Uterus (tissue), 4 donors: Measurements from ENCODE around the gene CKAP2L. TPM values are rescaled to one million over a fixed set of nuclear protein-coding genes. Genes with fewer than 3 reads are reported as not detected.

Source experiments
- DNase-seq, 2 donors: peaks; one replicate each; pipeline ENCODE4 v3.0.0-alpha.2; 2019 to 2020
- H3K27ac ChIP-seq, 2 donors: fragments of 200-600 bp; sonication (generic); 1 replicate in 1 of 2; 2 replicates in 1 of 2; pipeline ENCODE4 v1.5.1; 2016 to 2018
- H3K27me3 ChIP-seq, 2 donors: fragments of 200-600 bp; sonication (generic); one replicate each; pipeline ENCODE4 v1.5.1; 2018 to 2019; ENCODE audit warnings: control low read depth in 1 of 2
- H3K36me3 ChIP-seq, 2 donors: fragments of 200-600 bp; sonication (generic); one replicate each; pipeline ENCODE4 v1.5.1; 2019; ENCODE audit warnings: control low read depth in 1 of 2
- H3K4me1 ChIP-seq, 2 donors: fragments of 200-600 bp; sonication (generic); one replicate each; pipeline ENCODE4 v1.5.1; 2018 to 2019; ENCODE audit warnings: control low read depth in 1 of 2
- H3K4me3 ChIP-seq, 2 donors: fragments of 200-600 bp; sonication (generic); 1 replicate in 1 of 2; 2 replicates in 1 of 2; pipeline ENCODE4 v1.5.1; 2018 to 2019; ENCODE audit warnings: mild to moderate bottlenecking in 1 of 2
- H3K9me3 ChIP-seq, 2 donors: fragments of 200-600 bp; sonication (generic); one replicate each; pipeline ENCODE4 v1.5.1; 2019; ENCODE audit warnings: control low read depth in 1 of 2
- POLR2A ChIP-seq, 2 donors: fragments of 450-650 bp; IDR thresholded peaks; one replicate each; pipeline ENCODE4 v1.6.1; 2016; ENCODE audit warnings: antibody characterized with exemption in 2 of 2, mild to moderate bottlenecking in 1 of 2, moderate library complexity in 1 of 2
- intact Hi-C: fragments of 100-400 bp; cut with DNase I; formaldehyde crosslinking; loops from one replicate; pipeline ENCODE4 v1.15.1; 2023; ENCODE audit warnings: low total_unique reads
- total RNA-seq, 4 donors: library from RNA; depleted of rRNA in 3 of 4; stranded (reverse); fragments of >200 nt in 3 of 4; gene quantifications; one replicate each; pipeline versions ENCODE4 v1.1.0 to v1.2.4, GENCODE V29; 2014 to 2023
- TF ChIP-seq, protein P1 (sequence below), 4 experiments: fragments of 200-600 bp in 2 of 4; fragments of 450-650 bp in 2 of 4; sonication (generic) in 2 of 4; IDR thresholded peaks; one replicate each; pipeline ENCODE4 v1.5.1; 2016 to 2019; ENCODE audit warnings: antibody characterized with exemption in 4 of 4, mild to moderate bottlenecking in 2 of 4, moderate library complexity in 1 of 4
- donor health status: DM: yes; HTN: yes; CAD: no.

Gene CKAP2L
- total RNA-seq, 4 donors from 2014 or later = 8.8 TPM; not detected in 3

DNA sequence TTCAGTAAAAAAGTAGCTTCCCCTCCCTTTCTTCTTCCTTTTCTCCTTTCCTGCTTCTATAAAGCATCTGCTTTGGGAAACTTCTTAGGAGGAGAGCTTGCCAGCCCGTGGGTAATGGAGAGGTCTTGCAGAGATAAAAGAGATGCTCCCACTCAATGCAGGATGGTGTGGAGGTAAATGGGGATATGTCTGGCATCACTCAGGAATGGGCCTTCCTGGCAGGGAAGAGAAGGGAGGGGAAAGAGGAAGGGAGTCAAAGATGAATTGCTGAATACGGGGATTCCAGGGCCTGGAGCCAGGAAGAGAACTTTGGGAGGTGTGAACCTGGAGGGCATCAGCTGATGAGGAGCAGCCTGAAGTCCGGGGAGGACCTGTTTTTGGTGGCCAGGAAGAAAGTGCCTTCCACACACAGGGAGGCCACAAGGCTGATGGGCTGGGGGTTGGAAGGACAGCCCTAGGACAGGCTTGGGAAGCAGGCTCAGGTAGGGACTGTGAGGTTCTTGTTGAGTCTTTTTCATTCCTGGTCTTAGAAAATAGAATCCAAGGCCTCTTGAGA is 46.9 kb upstream of the CKAP2L start:
- intact Hi-C loops = no loop called here
- TF ChIP-seq, protein P1, sequence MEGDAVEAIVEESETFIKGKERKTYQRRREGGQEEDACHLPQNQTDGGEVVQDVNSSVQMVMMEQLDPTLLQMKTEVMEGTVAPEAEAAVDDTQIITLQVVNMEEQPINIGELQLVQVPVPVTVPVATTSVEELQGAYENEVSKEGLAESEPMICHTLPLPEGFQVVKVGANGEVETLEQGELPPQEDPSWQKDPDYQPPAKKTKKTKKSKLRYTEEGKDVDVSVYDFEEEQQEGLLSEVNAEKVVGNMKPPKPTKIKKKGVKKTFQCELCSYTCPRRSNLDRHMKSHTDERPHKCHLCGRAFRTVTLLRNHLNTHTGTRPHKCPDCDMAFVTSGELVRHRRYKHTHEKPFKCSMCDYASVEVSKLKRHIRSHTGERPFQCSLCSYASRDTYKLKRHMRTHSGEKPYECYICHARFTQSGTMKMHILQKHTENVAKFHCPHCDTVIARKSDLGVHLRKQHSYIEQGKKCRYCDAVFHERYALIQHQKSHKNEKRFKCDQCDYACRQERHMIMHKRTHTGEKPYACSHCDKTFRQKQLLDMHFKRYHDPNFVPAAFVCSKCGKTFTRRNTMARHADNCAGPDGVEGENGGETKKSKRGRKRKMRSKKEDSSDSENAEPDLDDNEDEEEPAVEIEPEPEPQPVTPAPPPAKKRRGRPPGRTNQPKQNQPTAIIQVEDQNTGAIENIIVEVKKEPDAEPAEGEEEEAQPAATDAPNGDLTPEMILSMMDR (IDR thresholded peaks at IDR 0.05) = no peak
- TF ChIP-seq POLR2A (IDR thresholded peaks at IDR 0.05) = no peak
- Histone ChIP-seq H3K36me3 (no peaks in the 10 kb centered on the region), H3K27me3 (no peaks in the 10 kb centered on the region), H3K27ac (no peak overlapping the region), H3K9me3 (no peaks in the 10 kb centered on the region), H3K4me1 (no peaks in the 10 kb centered on the region), H3K4me3 (no peak overlapping the region)
- DNase-seq = no peak

DNA sequence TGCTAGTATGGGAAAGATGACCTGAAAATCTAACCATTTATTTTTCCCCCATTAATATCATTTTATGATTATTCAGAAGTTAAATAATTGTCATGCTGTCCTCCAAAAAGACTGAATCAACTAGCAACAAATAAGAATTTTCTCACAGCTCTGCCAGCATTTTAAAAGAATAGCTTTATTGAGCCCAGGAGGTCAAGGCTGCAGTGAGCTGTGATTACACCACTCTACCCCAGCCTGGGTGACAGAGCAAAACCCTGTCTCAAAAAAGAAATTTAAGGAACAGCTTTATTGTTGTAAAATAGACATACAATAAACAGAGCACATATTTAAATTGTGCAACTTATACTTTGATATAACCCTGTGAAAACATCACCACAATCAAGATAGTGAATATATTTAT is 44.7 kb upstream of the CKAP2L start:
- H3K27me3 ChIP-seq = no peaks in the 10 kb centered on the region
- no peak overlapping the region for H3K4me3 ChIP-seq
- TF ChIP-seq, protein P1 (IDR thresholded peaks at IDR 0.05) = no peak
- TF ChIP-seq POLR2A (IDR thresholded peaks at IDR 0.05) = no peak
- no peak for DNase-seq
- intact Hi-C loops = no loop called here
- no peaks in the 10 kb centered on the region for H3K9me3 ChIP-seq
- no peak overlapping the region for H3K27ac ChIP-seq
- no peaks in the 10 kb centered on the region for H3K4me1 ChIP-seq
- H3K36me3 ChIP-seq = no peaks in the 10 kb centered on the region

DNA sequence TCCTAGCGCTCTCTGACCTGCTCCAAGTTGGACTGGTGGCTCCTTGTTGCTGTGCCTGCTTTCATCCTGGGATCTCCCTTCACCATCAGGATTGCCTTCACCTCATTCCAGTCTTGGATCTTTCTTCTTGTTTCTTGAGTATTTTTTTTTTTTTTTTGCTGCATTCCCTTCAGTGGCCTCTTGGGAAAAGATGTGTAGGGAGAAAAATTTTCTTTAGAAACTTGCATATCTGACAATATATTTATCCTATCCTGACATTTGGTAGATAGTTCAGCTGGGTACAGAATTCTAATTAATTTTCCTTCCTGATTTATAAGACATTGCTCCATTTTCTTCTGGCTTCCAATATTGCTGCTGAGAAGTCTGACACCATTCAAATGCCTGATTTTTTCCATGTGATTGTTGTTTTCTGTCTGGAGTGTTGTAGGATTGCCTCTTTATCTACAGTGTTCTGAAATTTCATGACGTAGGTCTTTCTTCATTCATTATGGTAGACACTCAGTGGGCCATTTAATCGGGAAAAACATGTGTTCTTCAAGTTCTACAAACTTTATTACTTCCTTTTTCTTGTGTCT is 42.9 kb upstream of the CKAP2L start:
- Histone ChIP-seq H3K4me1 (no peaks in the 10 kb centered on the region), H3K9me3 (no peaks in the 10 kb centered on the region), H3K27me3 (no peaks in the 10 kb centered on the region), H3K36me3 (no peaks in the 10 kb centered on the region), H3K27ac (no peak overlapping the region), H3K4me3 (no peak overlapping the region)
- intact Hi-C loops = no loop called here
- DNase-seq = no peak
- TF ChIP-seq POLR2A (IDR thresholded peaks at IDR 0.05) = no peak
- TF ChIP-seq, protein P1 (IDR thresholded peaks at IDR 0.05) = no peak

DNA sequence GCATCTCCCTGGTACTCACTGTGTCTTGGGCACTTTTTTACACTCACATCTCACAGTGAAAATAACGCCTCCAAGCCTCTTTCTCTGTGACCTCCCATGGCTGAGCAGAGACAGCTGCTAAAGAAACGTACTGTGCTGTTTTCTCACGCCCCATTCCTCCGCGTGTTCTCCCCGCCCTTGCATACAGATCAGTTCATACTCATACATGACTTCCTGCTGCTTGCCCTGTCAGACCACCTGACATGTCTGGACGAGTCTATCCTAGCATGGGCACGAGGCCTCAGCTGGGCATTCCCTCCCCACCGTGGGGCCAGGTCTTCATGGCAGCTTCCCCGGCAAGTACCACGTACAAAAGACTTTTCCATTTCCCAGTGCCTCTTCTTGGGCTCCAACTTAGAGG is 41.1 kb upstream of the CKAP2L start:
- no peak for TF ChIP-seq POLR2A (IDR thresholded peaks at IDR 0.05)
- TF ChIP-seq, protein P1 (IDR thresholded peaks at IDR 0.05) = no peak

DNA sequence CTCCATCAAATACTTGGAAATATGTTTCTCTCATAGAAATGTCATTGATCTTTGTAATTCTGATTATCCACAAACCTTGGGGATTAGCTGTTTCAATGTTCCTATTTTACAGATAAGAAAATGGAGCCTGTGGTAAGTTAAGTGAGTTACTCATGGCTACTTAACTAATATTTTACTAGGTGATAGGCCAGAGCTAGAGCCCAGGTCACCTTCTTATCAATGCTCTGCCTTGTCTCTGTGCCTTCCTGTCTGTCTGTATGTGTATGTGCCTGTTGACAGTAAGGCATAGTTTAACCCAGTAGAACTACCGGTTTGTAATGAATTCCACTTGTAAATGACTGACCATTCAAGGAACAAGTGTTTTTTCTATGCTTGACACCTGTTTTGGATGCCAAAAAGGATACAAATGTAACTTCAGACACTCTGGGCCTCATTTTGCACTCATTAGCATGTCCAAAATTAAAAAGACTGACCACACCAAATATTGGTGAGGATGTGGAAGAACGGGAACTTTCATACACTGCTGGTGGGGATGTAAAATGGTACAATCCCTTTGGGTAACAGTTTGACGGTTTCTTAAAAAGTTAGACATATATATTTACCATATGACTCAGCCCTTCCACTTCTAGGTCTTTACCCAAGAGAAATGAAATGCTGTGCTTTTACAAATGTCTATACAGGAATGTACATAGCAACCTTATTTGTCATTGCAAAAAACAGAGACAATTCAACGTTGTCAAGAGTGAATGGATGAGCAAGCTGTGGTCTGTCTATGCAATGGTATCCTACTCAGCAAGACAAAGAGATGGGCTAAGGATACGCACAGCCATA is 39.5 kb upstream of the CKAP2L start:
- TF ChIP-seq, protein P1 (IDR thresholded peaks at IDR 0.05) = no peak
- no peak for TF ChIP-seq POLR2A (IDR thresholded peaks at IDR 0.05)
- intact Hi-C loops = no loop called here
- H3K36me3 ChIP-seq = no peaks in the 10 kb centered on the region
- H3K9me3 ChIP-seq = no peaks in the 10 kb centered on the region
- H3K27ac ChIP-seq = no peak overlapping the region
- H3K4me3 ChIP-seq = no peak overlapping the region
- no peak for DNase-seq
- H3K4me1 ChIP-seq = no peaks in the 10 kb centered on the region
- no peaks in the 10 kb centered on the region for H3K27me3 ChIP-seq

More for the DNA sequence above, 41.1 kb upstream of the CKAP2L start:
- Histone ChIP-seq H3K4me1 (no peaks in the 10 kb centered on the region), H3K4me3 (no peak overlapping the region), H3K27me3 (no peaks in the 10 kb centered on the region), H3K36me3 (no peaks in the 10 kb centered on the region), H3K9me3 (no peaks in the 10 kb centered on the region), H3K27ac (no peak overlapping the region)
- intact Hi-C loops = no loop called here
- DNase-seq = no peak
